Endothelial cell of umbilical vein (primary cell): ENCODE data around the gene PTPRQ.

Experiments used
- CTCF ChIP-seq, 2 donors: IDR thresholded peaks; 1 replicate in 1 of 2; 2 replicates in 1 of 2; pipeline ENCODE4 v1.5.1; 2011; ENCODE audit warnings: low read length in 2 of 2, mild to moderate bottlenecking in 2 of 2, moderate library complexity in 2 of 2, control low read depth in 1 of 2, inconsistent platforms in 1 of 2, low read depth in 1 of 2; ENCODE audit not compliant: insufficient read depth in 1 of 2; ENCODE audit errors: extremely low read depth in 1 of 2
- EZH2 ChIP-seq: IDR thresholded peaks from 2 replicates; pipeline ENCODE4 v1.6.1; 2012; ENCODE audit warnings: borderline replicate concordance, low read depth, mild to moderate bottlenecking, moderate library complexity, low read length, inconsistent platforms; ENCODE audit not compliant: severe bottlenecking
- POLR2AphosphoS5 ChIP-seq: IDR thresholded peaks from 2 replicates; pipeline ENCODE4 v1.6.1; 2012; ENCODE audit warnings: low read depth, mild to moderate bottlenecking, control low read depth, low read length, moderate library complexity; ENCODE audit not compliant: insufficient read depth

DNA sequence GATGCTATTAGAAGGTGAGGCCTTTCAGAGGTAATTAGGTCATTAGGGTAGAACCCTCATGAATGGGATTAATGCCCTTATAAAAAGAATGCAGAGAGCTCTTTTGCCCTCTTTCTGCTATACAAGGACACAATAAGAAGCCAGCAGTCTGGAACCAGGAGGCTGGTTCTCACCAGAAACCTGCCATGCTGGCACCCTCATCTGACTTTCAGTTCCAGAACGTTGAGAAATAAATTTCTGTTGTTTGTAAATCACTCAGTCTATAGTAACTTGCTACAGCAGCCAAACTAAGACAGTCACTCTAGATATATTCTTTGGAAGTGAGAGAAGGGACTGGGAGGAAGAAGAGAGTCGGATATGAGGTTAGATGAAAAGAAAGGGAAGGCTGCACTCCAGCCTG, 138.4 kb downstream of the PTPRQ start:
- no peak for TF ChIP-seq EZH2
- no peak for TF ChIP-seq CTCF (IDR thresholded peaks at IDR 0.05; ENCODE audit: extremely low read depth in 1 of 2, insufficient read depth in 1 of 2, low read depth in 1 of 2, low read length in 2 of 2)
- no peak for TF ChIP-seq POLR2AphosphoS5
